Duodenal mucosa (tissue), 2 donors: ENCODE data around the gene VASP.

Experiments used
- H3K27ac ChIP-seq: one replicate; pipeline ENCODE4 v1.7.0; 2013; ENCODE audit warnings: low read depth, low read length
- H3K27me3 ChIP-seq, 2 donors: one replicate each; pipeline ENCODE4 v1.7.0; 2013; ENCODE audit warnings: low read length in 2 of 2, control low read depth in 1 of 2; ENCODE audit not compliant: insufficient read depth in 2 of 2, control insufficient read depth in 1 of 2
- H3K36me3 ChIP-seq, 2 donors: one replicate each; pipeline ENCODE4 v1.7.0; 2013; ENCODE audit warnings: low read length in 2 of 2, control low read depth in 1 of 2; ENCODE audit not compliant: insufficient read depth in 2 of 2, control insufficient read depth in 1 of 2
- H3K4me1 ChIP-seq, 2 donors: one replicate each; pipeline ENCODE4 v1.7.0; 2013; ENCODE audit warnings: low read length in 2 of 2, control low read depth in 1 of 2; ENCODE audit not compliant: insufficient read depth in 2 of 2, control insufficient read depth in 1 of 2
- H3K4me3 ChIP-seq, 2 donors: one replicate each; pipeline ENCODE4 v1.7.0; 2013; ENCODE audit warnings: low read length in 2 of 2, low read depth in 1 of 2
- H3K9ac ChIP-seq, 2 donors: one replicate each; pipeline ENCODE4 v1.7.0; 2013; ENCODE audit warnings: low read length in 2 of 2, low read depth in 1 of 2
- H3K9me3 ChIP-seq, 2 donors: one replicate each; pipeline ENCODE4 v1.7.0; 2013; ENCODE audit warnings: low read length in 2 of 2, control low read depth in 1 of 2; ENCODE audit not compliant: control insufficient read depth in 1 of 2

Gene VASP

DNA sequence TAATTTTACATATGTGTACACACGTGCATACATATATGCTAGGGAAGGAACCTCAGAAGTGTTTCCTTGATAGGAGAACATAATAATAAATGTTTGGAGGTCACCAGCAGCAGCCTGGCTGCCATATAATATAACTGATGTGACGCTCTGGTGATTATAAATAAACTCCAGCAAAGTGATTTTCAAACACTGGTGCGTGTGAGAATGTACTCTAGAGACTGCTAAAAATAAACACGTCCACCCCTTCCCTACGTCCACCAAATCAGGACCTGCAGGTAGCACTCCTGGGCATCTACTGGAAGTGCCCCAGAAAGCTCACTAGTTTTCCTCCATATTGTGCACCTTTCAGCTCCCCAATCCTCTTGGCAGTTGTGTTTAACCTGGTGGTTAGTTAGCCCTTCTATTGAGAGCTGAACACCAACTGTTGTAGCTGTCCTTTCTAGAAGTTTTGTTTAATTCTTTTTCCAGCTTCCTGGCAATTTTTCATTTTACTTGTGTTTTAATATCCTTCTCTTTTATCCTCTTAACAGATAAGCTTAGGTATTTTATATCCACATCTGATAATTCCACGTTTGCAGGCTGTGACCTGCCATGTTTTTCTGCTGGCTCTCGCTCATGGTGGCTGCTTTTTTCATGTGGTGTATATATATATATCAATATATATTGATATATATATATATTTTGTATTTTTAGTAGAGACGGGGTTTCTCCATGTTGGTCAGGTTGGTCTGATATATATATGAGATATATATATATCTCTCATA, 64.4 kb downstream of the VASP start:
- H3K27ac ChIP-seq: no peak overlapping the region
- H3K4me3 ChIP-seq: no peak overlapping the region
- H3K36me3 ChIP-seq: peaks cover 0 to 3% of the 10 kb centered on the region in 2 donors
- no peak overlapping the region for H3K9ac ChIP-seq
- H3K4me1 ChIP-seq: peaks cover 16 to 18% of the 10 kb centered on the region in 2 donors
- H3K27me3 ChIP-seq: no peaks in the 10 kb centered on the region
- no peaks in the 10 kb centered on the region for H3K9me3 ChIP-seq

DNA sequence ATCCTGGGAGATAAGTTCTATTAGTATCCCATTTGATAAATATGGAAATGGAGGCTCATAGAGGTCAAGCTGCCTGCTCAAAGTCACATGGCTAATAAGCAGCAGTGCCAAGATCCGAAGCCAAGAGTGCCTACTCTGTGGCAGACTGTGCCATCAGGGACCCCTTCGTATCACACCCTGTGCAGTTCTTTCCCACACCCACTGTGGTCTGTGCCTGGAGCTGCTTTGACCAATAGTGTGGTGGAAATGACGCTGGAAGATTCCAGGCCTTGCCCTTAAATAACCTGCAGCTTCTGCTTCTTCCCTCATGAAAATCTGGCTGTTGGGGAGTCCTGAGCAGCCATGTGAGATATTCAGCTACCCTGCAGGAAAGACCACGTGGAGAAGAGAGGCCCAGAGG, 67.2 kb downstream of the VASP start:
- Histone ChIP-seq H3K4me1 (peaks cover 17 to 19% of the 10 kb centered on the region in 2 donors), H3K36me3 (peaks cover 0 to 3% of the 10 kb centered on the region in 2 donors), H3K27me3 (no peaks in the 10 kb centered on the region), H3K9me3 (no peaks in the 10 kb centered on the region), H3K27ac (no peak overlapping the region), H3K9ac (no peak overlapping the region), H3K4me3 (no peak overlapping the region)

DNA sequence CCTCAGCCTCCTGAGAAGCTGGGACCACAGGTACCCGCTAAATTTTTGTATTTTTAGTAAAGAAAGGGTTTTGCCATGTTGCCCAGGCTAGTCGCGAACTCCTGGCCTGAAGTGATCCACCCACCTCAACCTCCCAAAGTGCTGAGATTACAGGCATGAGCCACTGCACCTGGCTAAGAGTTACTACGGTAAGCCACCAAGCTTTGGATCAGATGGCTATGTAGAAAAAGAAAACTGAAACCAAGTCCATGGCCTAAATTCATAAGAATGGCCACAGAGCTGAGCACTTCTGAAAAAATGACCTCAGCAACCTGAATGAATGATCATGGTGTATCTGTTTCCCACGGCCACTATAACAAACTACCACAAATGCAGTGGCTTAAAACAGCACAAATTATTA, 67.9 kb downstream of the VASP start:
- no peak overlapping the region for H3K9ac ChIP-seq
- no peak overlapping the region for H3K4me3 ChIP-seq
- H3K36me3 ChIP-seq: peaks cover 0 to 3% of the 10 kb centered on the region in 2 donors
- no peaks in the 10 kb centered on the region for H3K27me3 ChIP-seq
- H3K4me1 ChIP-seq: peaks cover 14 to 15% of the 10 kb centered on the region in 2 donors
- H3K9me3 ChIP-seq: no peaks in the 10 kb centered on the region
- H3K27ac ChIP-seq: no peak overlapping the region
